Measurements from ENCODE around the gene ICAM2. TPM values are rescaled to one million over a fixed set of nuclear protein-coding genes. Genes with fewer than 3 reads are reported as not detected.

The ICAM2 gene
- total and polyA plus RNA-seq, 2 donors from 2014 or later, result 38.8 to 55.8 TPM

GRCh38 chr17:64039106-64039400 lies 18.6 kb upstream of the ICAM2 start:
- Histone ChIP-seq H3K9me3 (ENCODE audit: control insufficient read depth in 2 of 3, insufficient read depth in 1 of 3, low read length in 3 of 3) (no peaks in the 10 kb centered on the region), H3K27ac (ENCODE audit: low read depth in 2 of 2, low read length in 2 of 2) (no peak overlapping the region), H3K36me3 (ENCODE audit: control insufficient read depth in 2 of 3, insufficient read depth in 3 of 3, low read length in 3 of 3) (peaks cover 0 to 2% (median 0%) of the 10 kb centered on the region in 3 donors), H3K27me3 (ENCODE audit: control insufficient read depth, insufficient read depth, low read length) (no peaks in the 10 kb centered on the region), H3K4me3 (ENCODE audit: low read length in 3 of 3) (no peak overlapping the region), H3K4me1 (ENCODE audit: control insufficient read depth in 2 of 3, insufficient read depth in 2 of 3, low read depth in 1 of 3, low read length in 3 of 3) (no peaks in the 10 kb centered on the region), H3K9ac (ENCODE audit: low read length in 3 of 3) (no peak overlapping the region)
- FAIRE-seq (no peak), DNase-seq (no peak)
- no peak for TF ChIP-seq CTCF (IDR thresholded peaks at IDR 0.05; ENCODE audit: borderline replicate concordance, extremely low read depth, insufficient read depth)
- intact Hi-C loops (cut with DNase I), result no loop called here

- Histone ChIP-seq H3K27ac (ENCODE audit: low read depth in 2 of 2, low read length in 2 of 2) (no peak overlapping the region), H3K9ac (ENCODE audit: low read length in 3 of 3) (no peak overlapping the region), H3K4me1 (ENCODE audit: control insufficient read depth in 2 of 3, insufficient read depth in 2 of 3, low read depth in 1 of 3, low read length in 3 of 3) (no peaks in the 10 kb centered on the region), H3K27me3 (ENCODE audit: control insufficient read depth, insufficient read depth, low read length) (no peaks in the 10 kb centered on the region), H3K4me3 (ENCODE audit: low read length in 3 of 3) (no peak overlapping the region), H3K9me3 (ENCODE audit: control insufficient read depth in 2 of 3, insufficient read depth in 1 of 3, low read length in 3 of 3) (no peaks in the 10 kb centered on the region), H3K36me3 (ENCODE audit: control insufficient read depth in 2 of 3, insufficient read depth in 3 of 3, low read length in 3 of 3) (no peaks in the 10 kb centered on the region)
- DNase-seq (no peak), FAIRE-seq (no peak)
- no peak for TF ChIP-seq CTCF (IDR thresholded peaks at IDR 0.05; ENCODE audit: borderline replicate concordance, extremely low read depth, insufficient read depth)
- intact Hi-C loops (cut with DNase I), result no loop called here
Measured at GRCh38 chr17:64038331-64039105, 18.1 kb upstream of the ICAM2 start.

DNA sequence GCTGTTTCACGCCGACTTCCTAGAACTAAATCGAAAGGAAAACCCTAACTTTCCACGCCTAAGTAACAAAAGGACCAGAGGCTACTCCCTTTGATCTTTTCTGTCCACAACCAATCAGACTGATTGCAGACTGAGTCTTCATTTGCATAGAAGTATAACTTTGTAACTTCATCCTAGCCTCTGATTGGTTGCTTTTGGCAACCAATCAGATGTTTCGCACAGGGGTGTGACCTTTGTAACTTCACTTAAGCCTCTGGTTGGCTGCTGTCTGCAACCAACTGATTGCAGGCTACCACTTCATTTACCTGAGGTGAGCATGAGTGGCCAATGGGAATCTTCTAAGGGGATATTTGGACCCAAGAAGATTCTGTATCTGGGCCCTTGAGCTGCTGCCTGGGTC lies 17.4 kb upstream of the ICAM2 start:
- H3K27ac ChIP-seq (ENCODE audit: low read depth in 2 of 2, low read length in 2 of 2), result no peak overlapping the region
- no peaks in the 10 kb centered on the region for H3K4me1 ChIP-seq (ENCODE audit: control insufficient read depth in 2 of 3, insufficient read depth in 2 of 3, low read depth in 1 of 3, low read length in 3 of 3)
- intact Hi-C loops (cut with DNase I), result no loop called here
- no peak overlapping the region for H3K9ac ChIP-seq (ENCODE audit: low read length in 3 of 3)
- DNase-seq (no peak), FAIRE-seq (no peak)
- H3K27me3 ChIP-seq (ENCODE audit: control insufficient read depth, insufficient read depth, low read length), result no peaks in the 10 kb centered on the region
- no peaks in the 10 kb centered on the region for H3K9me3 ChIP-seq (ENCODE audit: control insufficient read depth in 2 of 3, insufficient read depth in 1 of 3, low read length in 3 of 3)
- H3K36me3 ChIP-seq (ENCODE audit: control insufficient read depth in 2 of 3, insufficient read depth in 3 of 3, low read length in 3 of 3), result no peaks in the 10 kb centered on the region
- no peak for TF ChIP-seq CTCF (IDR thresholded peaks at IDR 0.05; ENCODE audit: borderline replicate concordance, extremely low read depth, insufficient read depth)
- H3K4me3 ChIP-seq (ENCODE audit: low read length in 3 of 3), result no peak overlapping the region

DNA sequence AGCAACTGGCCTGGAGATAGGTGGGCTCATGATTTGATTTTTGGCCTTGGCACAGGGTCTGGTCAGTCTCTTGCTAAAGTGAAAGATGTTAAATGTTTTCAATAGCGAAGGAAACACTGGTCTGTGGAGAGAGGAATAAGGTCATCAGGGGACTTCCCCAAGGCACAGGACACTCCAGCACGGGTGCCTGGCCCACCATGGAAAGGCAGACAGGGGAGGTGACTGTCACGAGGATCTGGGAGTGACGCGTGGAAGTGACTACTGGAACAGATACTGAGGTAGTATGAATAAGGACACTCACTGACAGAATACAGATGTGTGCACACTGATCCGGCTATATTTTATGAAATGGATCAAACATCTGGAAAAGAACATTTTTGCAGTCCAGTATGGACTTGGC lies 16.7 kb upstream of the ICAM2 start:
- DNase-seq (no peak), FAIRE-seq (no peak)
- intact Hi-C loops (cut with DNase I), result no loop called here
- Histone ChIP-seq H3K27ac (ENCODE audit: low read depth in 2 of 2, low read length in 2 of 2) (no peak overlapping the region), H3K36me3 (ENCODE audit: control insufficient read depth in 2 of 3, insufficient read depth in 3 of 3, low read length in 3 of 3) (no peaks in the 10 kb centered on the region), H3K4me3 (ENCODE audit: low read length in 3 of 3) (no peak overlapping the region), H3K9ac (ENCODE audit: low read length in 3 of 3) (no peak overlapping the region), H3K9me3 (ENCODE audit: control insufficient read depth in 2 of 3, insufficient read depth in 1 of 3, low read length in 3 of 3) (no peaks in the 10 kb centered on the region), H3K27me3 (ENCODE audit: control insufficient read depth, insufficient read depth, low read length) (no peaks in the 10 kb centered on the region), H3K4me1 (ENCODE audit: control insufficient read depth in 2 of 3, insufficient read depth in 2 of 3, low read depth in 1 of 3, low read length in 3 of 3) (no peaks in the 10 kb centered on the region)
- TF ChIP-seq CTCF (IDR thresholded peaks at IDR 0.05; ENCODE audit: borderline replicate concordance, extremely low read depth, insufficient read depth), result no peak

Measured in kidney (tissue), 14 donors.